ENCODE data around the gene COL12A1. TPM values are rescaled to one million over a fixed set of nuclear protein-coding genes. Genes with fewer than 3 reads are reported as not detected.
A peak's percentile ranks its signal among the peaks of the same experiment; 100 is the strongest.

COL12A1 gene
- total RNA-seq, 2 experiments from 2014 or later: not detected

GRCh38 chr6:75224303-75224926, 18.6 kb upstream of the COL12A1 start:
- POLR2A ChIA-PET: no interaction called here

GRCh38 chr6:75223428-75223827, 17.6 kb upstream of the COL12A1 start:
- H3K27ac Mint-ChIP-seq: no peak overlapping the region
- no peaks in the 10 kb centered on the region for H3K36me3 Mint-ChIP-seq (ENCODE audit: low read depth)
- peaks cover 32% of the 10 kb centered on the region for H3K27me3 Mint-ChIP-seq
- no peaks in the 10 kb centered on the region for H3K9me3 Mint-ChIP-seq
- DNase-seq: no peak
- ChIA-PET POLR2A (no interaction called here), CTCF (no interaction called here)
- no peak overlapping the region for H3K4me3 Mint-ChIP-seq
- no peaks in the 10 kb centered on the region for H3K4me1 Mint-ChIP-seq

More at GRCh38 chr6:75224303-75224926, 18.6 kb upstream of the COL12A1 start:
- Mint-ChIP-seq H3K27me3 (peaks cover 28% of the 10 kb centered on the region), H3K27ac (no peak overlapping the region), H3K4me1 (no peaks in the 10 kb centered on the region), H3K9me3 (no peaks in the 10 kb centered on the region), H3K36me3 (ENCODE audit: low read depth) (no peaks in the 10 kb centered on the region), H3K4me3 (no peak overlapping the region)
- no peak for DNase-seq
- CTCF ChIA-PET: interaction anchor here (0.5 to 1.5 kb wide), 2 partner anchors 14 to 656 kb away, joined by 3 to 6 read pairs; no protein-coding TSS in a partner anchor

DNA sequence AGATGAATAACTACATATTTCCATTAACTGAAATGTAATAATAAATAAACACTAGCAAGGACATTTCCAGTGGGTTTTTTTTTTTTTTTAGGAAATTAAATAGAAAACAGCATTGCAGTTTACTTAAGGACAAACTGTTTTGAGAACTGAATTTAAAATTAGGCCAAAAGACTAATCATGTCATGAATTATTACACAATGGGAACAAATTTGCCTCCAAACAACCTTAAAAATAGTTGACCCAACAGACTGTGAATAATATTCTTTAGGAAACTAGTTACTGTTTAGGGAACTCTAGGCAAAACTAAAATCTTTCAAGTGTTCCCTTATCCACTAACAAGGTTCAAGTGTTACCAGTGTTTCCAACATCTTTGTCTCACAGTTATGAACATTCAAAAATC, 16.4 kb upstream of the COL12A1 start:
- ChIA-PET POLR2A (no interaction called here), CTCF (no interaction called here)
- Mint-ChIP-seq H3K9me3 (no peaks in the 10 kb centered on the region), H3K27ac (no peak overlapping the region), H3K27me3 (peaks cover 33% of the 10 kb centered on the region), H3K4me3 (no peak overlapping the region), H3K4me1 (no peaks in the 10 kb centered on the region), H3K36me3 (ENCODE audit: low read depth) (no peaks in the 10 kb centered on the region)
- DNase-seq: no peak

GRCh38 chr6:75221116-75221515, 15.3 kb upstream of the COL12A1 start:
- Mint-ChIP-seq H3K4me3 (no peak overlapping the region), H3K36me3 (ENCODE audit: low read depth) (no peaks in the 10 kb centered on the region), H3K4me1 (no peaks in the 10 kb centered on the region), H3K27ac (no peak overlapping the region), H3K9me3 (no peaks in the 10 kb centered on the region), H3K27me3 (peaks cover 36% of the 10 kb centered on the region)
- ChIA-PET POLR2A (no interaction called here), CTCF (interaction anchor here (1.0 to 1.6 kb wide), 2 partner anchors 10 to 12 kb away, joined by 4 to 7 read pairs; no protein-coding TSS in a partner anchor)
- no peak for DNase-seq

- Mint-ChIP-seq H3K36me3 (ENCODE audit: low read depth) (no peaks in the 10 kb centered on the region), H3K4me3 (no peak overlapping the region), H3K27ac (no peak overlapping the region), H3K4me1 (no peaks in the 10 kb centered on the region), H3K9me3 (no peaks in the 10 kb centered on the region), H3K27me3 (peaks cover 41% of the 10 kb centered on the region)
- ChIA-PET POLR2A (no interaction called here), CTCF (interaction anchor here (0.7 to 1.6 kb wide), 3 partner anchors 9 to 154 kb away, joined by 3 to 7 read pairs (median 4); no protein-coding TSS in a partner anchor)
- DNase-seq: no peak
Observed at GRCh38 chr6:75220357-75220756, 14.5 kb upstream of the COL12A1 start.

- CTCF ChIA-PET: no interaction called here
- Mint-ChIP-seq H3K4me1 (no peaks in the 10 kb centered on the region), H3K4me3 (no peak overlapping the region), H3K27ac (no peak overlapping the region), H3K9me3 (no peaks in the 10 kb centered on the region), H3K36me3 (ENCODE audit: low read depth) (no peaks in the 10 kb centered on the region), H3K27me3 (peaks cover 41% of the 10 kb centered on the region)
- DNase-seq: no peak
- POLR2A ChIA-PET: no interaction called here
Observed at GRCh38 chr6:75219263-75219662, 13.4 kb upstream of the COL12A1 start.

- CTCF ChIA-PET: interaction anchor here (0.6 to 1.3 kb wide), 3 partner anchors 8 to 392 kb away, joined by 3 read pairs; no protein-coding TSS in a partner anchor
- H3K4me1 Mint-ChIP-seq: no peaks in the 10 kb centered on the region
- no peaks in the 10 kb centered on the region for H3K36me3 Mint-ChIP-seq (ENCODE audit: low read depth)
- no peak overlapping the region for H3K4me3 Mint-ChIP-seq
- no peak overlapping the region for H3K27ac Mint-ChIP-seq
- H3K9me3 Mint-ChIP-seq: no peaks in the 10 kb centered on the region
- DNase-seq: no peak
- H3K27me3 Mint-ChIP-seq: peaks cover 28% of the 10 kb centered on the region
- POLR2A ChIA-PET: no interaction called here
Observed at GRCh38 chr6:75217193-75217592, 11.3 kb upstream of the COL12A1 start.

- H3K4me1 Mint-ChIP-seq: no peaks in the 10 kb centered on the region
- H3K27ac Mint-ChIP-seq: no peak overlapping the region
- CTCF ChIA-PET: no interaction called here
Observed at GRCh38 chr6:75215291-75215690, 9.4 kb upstream of the COL12A1 start.

DNA sequence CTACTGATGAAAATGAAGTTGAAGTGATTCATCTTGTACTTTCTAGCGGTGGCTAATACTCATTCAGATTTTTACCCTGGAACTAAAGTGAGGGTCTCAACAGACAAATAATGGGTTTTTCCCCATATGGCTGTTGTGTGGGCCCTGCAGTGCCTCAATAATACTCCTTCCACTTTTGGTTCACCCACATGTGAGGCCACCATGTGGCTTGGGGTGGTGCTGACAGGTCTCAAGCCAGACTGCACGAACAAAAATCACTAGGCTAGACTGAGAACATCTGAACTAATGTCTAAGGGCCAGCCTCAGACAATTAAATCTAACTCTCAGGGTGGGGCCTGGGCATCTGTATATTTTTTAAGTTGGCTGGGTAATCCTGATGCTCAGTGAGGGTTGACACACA, 7.9 kb upstream of the COL12A1 start:
- POLR2A ChIA-PET: no interaction called here
- DNase-seq: no peak
- CTCF ChIA-PET: interaction anchor here (0.6 kb wide), 1 partner anchor 313 kb away, joined by 4 read pairs; no protein-coding TSS in a partner anchor
- no peaks in the 10 kb centered on the region for H3K36me3 Mint-ChIP-seq (ENCODE audit: low read depth)
- H3K9me3 Mint-ChIP-seq: no peaks in the 10 kb centered on the region
- peaks cover 5% of the 10 kb centered on the region for H3K4me1 Mint-ChIP-seq
- H3K27me3 Mint-ChIP-seq: peaks cover 36% of the 10 kb centered on the region
- H3K4me3 Mint-ChIP-seq: no peak overlapping the region
- H3K27ac Mint-ChIP-seq: no peak overlapping the region

More at GRCh38 chr6:75215291-75215690, 9.4 kb upstream of the COL12A1 start:
- no peak overlapping the region for H3K4me3 Mint-ChIP-seq
- H3K36me3 Mint-ChIP-seq (ENCODE audit: low read depth): no peaks in the 10 kb centered on the region
- DNase-seq: no peak
- POLR2A ChIA-PET: no interaction called here
- H3K27me3 Mint-ChIP-seq: peaks cover 35% of the 10 kb centered on the region
- H3K9me3 Mint-ChIP-seq: no peaks in the 10 kb centered on the region

- no peak for DNase-seq
- Mint-ChIP-seq H3K9me3 (no peaks in the 10 kb centered on the region), H3K4me1 (peaks cover 10% of the 10 kb centered on the region), H3K27me3 (peaks cover 40% of the 10 kb centered on the region), H3K36me3 (ENCODE audit: low read depth) (no peaks in the 10 kb centered on the region), H3K27ac (no peak overlapping the region), H3K4me3 (no peak overlapping the region)
- CTCF ChIA-PET: interaction anchor here (0.5 to 0.6 kb wide), 2 partner anchors 314 to 876 kb away, joined by 4 to 5 read pairs; no protein-coding TSS in a partner anchor
- POLR2A ChIA-PET: no interaction called here
Observed at GRCh38 chr6:75213112-75213511, 7.3 kb upstream of the COL12A1 start.

DNA sequence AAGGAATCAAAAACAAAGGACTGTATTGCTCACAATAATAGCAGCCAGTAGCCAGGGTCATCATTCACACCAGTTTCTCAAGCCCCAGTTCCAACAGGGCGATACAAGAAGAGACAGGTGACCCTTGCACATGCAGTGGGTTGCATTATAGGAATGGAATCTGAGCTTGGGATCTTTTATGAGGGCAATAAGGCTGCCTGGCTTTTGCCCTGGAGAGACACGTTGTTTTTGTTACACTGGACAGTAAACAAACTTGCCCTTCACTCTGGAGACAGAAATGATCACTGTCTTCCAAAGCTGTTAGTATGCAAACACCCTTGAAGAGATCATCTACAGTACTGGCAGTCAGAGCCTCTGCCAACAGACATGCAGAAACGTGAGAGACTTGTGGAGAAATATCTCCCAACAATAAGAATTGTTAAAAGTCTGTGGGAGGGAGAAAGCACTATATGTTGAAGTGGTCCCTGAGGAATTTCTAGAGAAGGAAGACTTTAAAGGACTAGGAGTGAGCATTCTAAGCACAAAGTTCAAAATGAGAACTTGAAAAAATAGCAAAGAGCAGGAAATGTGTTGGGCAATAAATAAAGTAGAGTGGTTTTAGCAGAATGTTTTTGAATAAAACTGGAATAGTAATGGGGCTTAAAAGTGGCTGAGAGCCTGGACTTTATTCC, 6.2 kb upstream of the COL12A1 start:
- Mint-ChIP-seq H3K27me3 (peaks cover 45% of the 10 kb centered on the region), H3K4me3 (no peak overlapping the region), H3K36me3 (ENCODE audit: low read depth) (no peaks in the 10 kb centered on the region), H3K9me3 (no peaks in the 10 kb centered on the region), H3K4me1 (peaks cover 19% of the 10 kb centered on the region), H3K27ac (no peak overlapping the region)
- CTCF ChIA-PET: interaction anchor here (0.6 to 1.6 kb wide), 5 partner anchors 9 to 416 kb away, joined by 3 to 7 read pairs (median 3); no protein-coding TSS in a partner anchor
- no peak for DNase-seq
- POLR2A ChIA-PET: interaction anchor here (0.6 kb wide), 1 partner anchor 834 kb away, joined by 4 read pairs; no protein-coding TSS in a partner anchor

DNA sequence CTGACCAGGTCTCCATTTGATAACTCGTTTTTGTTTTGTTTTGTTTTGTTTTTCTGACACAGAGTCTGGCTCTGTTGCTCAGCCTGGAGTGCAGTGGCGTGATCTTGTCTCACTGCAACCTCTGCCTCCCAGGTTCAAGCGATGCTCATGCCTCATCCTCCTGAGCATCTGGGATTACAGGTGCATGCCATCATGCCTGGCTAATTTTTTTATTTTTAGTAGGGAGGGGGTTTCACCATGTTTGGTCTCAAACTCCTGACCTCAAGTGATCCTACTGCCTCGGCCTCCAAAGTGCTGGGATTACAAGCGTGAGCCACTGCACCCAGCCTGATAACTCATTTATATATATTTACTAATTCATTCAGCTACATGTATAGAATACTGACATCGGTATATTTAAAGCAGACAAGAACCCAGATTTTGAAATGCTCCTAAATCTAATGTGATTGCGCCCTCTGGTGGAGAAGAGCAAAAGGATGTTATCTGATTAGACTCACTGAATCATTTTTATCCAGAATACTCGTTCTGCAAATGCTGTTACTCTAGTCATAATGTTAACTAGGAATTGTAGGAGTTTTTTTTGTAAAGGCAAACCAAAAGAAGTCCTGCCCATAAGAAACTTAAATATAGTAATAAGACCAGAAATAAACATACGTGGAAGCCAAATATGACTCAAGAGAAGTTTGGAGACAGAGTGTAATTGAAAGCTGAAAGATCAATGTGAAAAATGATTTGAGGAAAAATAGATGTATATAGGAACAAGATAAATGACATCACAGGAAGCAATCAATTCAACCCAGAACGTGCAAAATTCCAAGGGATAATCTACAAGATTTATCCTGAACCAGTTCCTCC, 5.3 kb upstream of the COL12A1 start:
- Mint-ChIP-seq H3K27me3 (peaks cover 49% of the 10 kb centered on the region), H3K4me1 (peaks cover 27% of the 10 kb centered on the region), H3K36me3 (ENCODE audit: low read depth) (no peaks in the 10 kb centered on the region), H3K9me3 (no peaks in the 10 kb centered on the region), H3K27ac (no peak overlapping the region), H3K4me3 (no peak overlapping the region)
- ChIA-PET CTCF (interaction anchor here (1.0 to 1.8 kb wide), 6 partner anchors 8 to 1472 kb away, joined by 3 to 7 read pairs (median 4); no protein-coding TSS in a partner anchor), POLR2A (interaction anchor here (0.6 kb wide), 1 partner anchor 833 kb away, joined by 4 read pairs; no protein-coding TSS in a partner anchor)
- DNase-seq: peak; percentile 75

Measured in activated CD4-positive, alpha-beta T cell treated with anti-CD3 and anti-CD28 coated beads, Interleukin-2, amount 10 ng/mL, durations not matched to agents 7 days and 5 days (primary cell).